ENCODE data around the gene IMMT.
"Not testable (repeated sequence)": the region's sequence is repeated elsewhere in the genome, so short reads cannot be mapped to it uniquely, and the experiment has no call there.

IMMT gene

DNA sequence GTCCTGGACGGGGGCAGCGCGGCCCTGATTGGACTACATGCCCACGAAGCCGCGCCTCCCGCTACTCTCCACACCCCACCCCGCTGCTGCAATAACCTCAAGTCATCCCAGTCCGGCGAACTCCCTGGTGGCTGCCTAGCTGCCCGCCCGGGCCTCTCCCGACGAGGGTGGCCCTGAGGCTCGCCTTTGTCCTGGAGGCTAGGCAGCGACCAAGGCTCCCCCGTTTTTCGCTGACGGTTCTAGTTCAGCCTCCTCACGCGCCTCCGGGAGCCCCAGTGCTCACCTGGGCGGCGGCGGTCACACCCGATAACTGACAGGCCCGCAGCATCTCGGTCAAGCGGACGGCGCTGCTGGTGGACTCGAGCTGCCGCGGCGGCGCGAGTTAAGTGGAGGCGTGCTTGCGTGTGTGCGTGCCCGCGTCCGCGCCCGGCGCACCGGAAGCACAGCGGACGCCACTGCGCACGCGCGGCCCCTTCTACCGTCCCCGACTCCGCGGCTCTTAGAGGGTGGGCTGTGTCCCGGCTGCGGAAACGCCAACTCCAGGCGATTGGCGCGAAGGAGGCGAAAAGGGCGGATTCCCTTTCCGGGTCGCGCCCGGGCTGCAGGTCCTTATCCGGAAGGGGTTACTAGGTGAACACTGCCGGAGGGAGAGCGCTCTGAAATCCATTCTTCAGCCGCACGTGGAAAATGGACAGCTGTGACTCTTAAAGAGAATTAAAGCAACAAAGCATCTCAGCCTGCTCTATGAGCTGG is at the start of gene IMMT:
Gene IMMT (minus strand): TSS at position 408 of the 753 bp plus-strand sequence. CDS start 80 bp downstream, at position 328.
- peak; percentile 93 for DNase-seq

DNA sequence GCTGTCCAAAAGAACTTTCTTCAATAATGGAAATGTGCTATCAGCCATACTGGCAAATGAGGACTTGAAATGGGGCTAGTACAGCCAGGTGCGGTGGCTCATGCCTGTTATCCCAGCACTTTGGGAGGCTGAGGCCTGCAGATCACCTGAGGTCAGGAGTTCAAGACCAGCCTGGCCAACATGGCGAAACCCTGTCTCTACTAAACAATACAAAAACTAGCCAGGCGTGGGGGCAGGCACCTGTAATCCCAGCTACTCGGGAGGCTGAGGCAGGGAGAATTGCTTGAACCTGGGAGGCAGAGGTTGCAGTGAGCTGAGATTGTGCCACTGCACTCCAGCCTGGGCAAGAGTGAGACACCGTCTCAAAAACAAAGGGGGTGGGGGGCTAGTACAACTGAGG is 49.5 kb upstream of the IMMT start:
- not testable (repeated sequence) for DNase-seq

DNA sequence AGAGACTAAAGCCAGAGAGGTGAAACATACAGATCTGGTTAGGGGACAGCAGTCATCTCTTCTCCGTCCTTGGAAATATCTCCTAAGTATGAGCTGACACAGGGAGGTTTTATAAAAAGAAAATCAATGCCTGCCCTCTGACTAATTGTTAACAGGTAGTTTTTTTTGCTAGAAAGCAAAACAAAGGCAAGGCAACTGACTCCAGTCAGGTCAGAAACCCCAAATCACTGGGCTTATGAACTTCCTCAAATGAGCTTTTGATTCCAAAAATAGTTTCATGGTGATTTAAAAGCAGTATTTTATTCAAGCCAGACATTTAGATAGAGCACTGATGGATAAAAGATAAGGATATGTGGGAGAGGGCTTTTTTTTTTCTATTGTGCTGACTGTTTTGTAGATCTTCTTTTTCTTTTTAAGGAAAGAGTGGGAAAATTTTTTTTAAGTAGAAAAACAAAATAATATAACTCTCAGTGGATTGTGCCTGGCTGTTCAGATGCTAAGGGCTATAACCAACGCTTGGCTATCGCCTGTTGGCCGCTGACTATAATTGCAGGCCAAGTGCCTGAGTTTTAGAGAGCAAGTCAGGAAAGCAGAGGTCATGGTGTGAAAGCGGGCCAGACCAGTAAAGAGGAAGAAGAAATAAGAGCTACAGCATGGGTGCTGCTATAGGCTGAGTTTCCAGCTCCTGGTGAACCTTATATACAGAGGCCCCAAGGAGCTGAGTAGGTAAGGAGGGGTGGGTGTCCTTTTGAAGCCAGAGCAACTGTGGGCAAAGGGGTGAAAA is 48.9 kb upstream of the IMMT start:
- DNase-seq: no peak

DNA sequence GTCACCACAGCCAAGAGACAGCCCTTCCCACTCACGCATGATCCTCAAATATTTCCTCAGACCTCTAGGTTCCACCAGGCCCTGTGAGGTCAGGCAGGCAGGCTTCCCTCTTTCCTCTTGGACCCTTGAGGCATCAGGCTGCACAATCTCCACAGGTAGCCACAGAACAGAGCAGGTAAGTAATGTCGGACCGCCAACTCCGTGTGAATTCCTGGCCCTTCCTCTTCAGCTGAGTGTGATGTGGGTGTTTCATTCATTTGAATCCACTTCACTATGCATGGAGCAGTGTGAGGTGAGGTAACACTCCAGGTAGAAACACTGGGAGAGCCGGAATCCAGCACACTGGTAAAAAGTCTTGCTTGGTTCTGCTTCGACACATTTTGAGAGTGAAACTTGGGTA is 48.0 kb upstream of the IMMT start:
- no peak for DNase-seq

DNA sequence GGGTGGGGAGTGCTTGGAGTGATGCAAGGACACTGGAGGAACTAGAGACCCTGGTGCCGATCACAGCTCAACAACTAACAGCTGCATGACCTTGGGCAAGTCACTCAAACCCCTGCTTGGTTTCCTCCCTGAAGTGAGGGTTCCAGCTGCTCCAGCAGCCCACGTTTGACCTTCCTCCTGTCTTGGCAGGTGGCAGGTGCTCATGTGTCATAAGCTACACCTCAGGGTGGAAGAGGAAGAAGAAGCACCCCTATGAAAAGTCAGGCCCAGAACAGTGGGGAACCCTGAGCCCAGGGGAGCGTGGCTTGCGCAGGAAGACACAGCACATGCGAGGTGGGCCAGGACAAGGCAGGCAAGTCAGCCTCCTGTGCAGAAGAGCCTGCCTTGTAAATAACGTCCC is 46.3 kb upstream of the IMMT start:
- no peak for DNase-seq

DNA sequence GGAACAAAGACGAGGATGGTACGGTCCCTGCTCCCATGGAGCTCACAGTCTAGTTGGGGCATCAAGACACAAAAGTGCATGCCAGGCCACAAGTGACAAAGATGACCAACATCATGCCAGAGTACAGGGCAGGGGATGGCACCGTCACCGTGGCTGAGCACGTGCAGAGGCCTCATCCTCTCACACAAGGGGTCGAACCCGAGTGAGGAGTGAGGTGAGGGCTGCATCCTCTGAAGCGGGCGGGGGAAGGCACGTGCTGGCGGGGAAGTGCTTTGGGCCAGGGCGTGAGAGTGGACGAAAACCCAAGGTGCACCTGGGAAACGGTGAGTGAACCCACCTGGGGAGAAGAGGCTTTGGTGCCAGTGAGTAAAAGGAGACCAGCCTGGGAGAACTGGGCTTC is 45.0 kb upstream of the IMMT start:
- no peak for DNase-seq

DNA sequence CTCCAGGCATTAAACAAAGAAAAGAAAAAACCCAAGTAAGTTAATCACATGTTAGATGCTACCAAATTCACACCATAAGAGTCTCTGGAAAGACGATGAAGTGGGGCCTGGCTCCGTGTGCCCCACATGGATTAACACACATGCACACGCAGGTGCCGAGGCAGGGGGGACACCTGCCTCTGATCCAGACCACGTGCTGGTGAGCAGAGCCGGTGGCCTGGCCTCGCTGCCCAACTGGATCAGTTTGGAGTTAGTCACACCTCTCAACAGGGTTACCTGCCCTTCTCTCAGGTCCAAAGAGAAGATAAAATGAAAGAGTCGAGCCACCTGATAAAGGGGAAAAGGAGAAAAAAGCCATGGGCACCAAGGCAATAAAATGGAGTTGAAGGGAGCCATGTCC is 44.5 kb upstream of the IMMT start:
- no peak for DNase-seq

DNA sequence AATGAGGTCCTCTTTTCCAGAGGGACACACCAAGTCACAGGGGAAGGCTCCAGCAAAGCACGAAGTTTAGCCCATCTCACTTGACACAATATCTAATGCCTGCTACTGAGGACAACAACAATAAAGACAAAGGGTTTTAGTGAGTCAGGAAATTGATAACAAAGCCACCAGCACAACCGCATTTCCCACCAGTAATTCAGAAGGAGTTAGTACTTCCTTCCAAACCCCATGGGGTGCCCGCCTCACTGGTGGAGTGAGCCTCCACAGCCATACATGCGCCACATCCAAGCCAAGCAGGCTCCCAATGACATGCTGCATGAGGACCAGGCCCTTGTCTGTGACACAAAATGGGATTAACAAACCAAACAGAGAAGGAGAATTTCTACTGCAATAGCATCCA is 44.1 kb upstream of the IMMT start:
- DNase-seq: no peak

DNA sequence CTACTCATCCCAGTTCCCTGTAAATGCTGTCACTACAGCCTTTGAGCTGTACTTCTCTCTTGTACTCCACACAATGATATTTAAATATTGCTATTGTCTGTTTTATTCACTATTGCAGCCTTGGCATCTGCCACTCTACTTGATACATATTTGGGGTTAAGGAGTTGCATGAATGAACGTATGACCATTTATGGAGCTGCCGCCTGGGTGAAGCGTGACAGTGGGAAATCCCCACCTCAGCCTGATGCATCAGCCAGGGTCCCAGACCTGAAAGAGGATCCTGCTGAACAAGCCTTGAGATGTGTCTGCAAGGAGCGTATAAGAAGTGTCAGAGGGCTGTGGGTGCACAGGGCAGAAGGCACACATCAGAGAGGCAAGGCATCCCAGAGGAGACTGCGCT is 43.1 kb upstream of the IMMT start:
- DNase-seq: peak; percentile 24 to 75

DNA sequence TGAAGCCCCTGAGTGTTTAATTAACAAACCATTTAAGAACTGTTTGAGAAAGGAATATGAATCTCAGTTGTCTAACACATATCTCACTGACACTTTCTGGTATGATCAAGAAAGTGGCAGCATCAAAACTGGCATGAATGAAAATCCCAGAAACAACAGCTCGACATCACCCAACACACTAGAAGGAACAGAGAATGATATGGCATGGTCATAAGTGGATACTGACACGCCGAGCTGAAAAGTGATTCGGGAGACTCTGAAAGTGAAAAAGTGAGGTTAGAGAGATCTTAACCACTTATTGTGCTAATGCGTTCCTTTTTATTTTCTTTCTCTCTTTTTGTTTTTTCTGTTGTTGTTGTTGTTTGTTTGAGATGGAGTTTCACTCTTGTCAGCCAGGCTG is 41.9 kb upstream of the IMMT start:
- DNase-seq: no peak

DNA sequence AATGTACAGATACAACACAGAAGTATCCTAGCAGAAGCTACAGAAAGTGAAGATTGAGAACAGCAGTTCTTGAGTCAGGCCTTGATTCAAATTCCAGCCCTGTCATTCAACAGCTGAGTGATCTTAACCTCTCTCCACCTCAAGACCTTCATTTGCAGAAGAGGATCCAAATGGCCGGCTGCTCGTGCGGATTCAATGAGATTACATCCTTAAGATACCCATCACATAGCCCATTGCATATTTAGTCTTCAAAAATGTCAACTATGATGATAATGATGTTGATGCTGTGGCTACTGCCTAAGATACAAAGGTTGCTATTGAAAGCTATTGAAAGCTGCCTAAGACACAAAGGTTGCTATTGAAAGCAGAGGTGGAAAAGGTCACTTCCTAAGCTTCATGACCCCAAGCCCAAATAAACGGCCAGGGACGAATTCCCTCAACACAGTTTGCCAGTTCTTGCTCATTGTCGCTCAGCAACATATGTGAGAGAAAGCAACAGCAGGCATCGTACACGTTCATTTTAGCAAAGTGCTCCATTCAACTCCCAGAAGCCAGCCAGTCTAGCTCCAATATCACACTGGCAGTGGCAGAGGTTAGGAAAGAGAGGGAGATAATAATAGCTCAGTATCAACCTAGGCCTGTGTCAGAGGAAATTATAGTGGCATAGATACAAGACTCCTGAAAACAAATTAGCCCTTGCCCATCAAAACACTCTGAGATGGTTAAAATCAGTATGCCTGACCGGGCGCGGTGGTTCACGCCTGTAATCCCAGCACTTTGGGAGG is 40.1 kb upstream of the IMMT start:
- no peak for DNase-seq

DNA sequence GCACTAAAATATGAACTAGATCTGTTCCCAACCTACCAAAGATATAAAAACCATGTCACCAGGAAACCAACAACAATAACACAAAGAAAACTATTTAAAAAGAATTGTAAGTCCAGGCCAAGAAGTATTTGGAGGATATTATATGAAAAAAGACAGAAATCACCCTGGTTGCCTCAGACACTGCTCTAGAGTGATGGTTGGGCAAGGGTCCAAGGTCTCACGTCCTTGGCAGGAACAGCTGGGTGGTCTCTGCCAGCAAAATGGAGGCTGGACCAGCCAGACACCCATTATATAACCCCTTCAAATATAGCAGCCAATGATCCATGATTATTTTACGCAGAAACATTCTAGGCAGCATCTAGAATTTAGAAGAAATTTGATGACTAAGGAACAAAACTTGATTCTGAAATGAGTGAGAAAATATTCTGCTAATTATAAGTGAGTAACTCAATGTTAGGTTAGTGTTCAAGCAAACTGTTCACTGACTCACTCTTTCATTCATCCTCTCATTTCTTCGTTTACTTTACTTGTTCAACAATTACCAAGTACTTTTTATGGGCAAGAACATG is 39.4 kb upstream of the IMMT start:
- no peak for DNase-seq

DNA sequence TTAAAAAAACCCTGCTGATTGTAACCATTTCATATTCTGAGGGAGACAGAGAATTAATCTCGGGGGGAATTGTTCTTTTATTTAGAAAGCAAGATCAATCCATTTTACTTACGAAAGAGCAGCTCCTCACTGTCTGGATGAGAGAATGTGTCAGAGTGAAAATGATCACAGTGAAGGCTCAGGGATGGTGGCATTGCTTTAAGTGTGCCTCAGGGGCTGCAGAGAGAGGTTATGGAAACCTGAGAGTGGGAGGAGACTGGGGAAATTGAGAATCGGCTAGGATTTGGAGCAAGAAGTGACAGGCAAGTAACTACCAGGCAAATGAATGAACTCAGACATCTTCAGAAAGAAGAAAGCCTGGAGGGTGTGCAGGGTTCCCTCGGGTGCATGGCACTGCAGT is 38.2 kb upstream of the IMMT start:
- DNase-seq: no peak

DNA sequence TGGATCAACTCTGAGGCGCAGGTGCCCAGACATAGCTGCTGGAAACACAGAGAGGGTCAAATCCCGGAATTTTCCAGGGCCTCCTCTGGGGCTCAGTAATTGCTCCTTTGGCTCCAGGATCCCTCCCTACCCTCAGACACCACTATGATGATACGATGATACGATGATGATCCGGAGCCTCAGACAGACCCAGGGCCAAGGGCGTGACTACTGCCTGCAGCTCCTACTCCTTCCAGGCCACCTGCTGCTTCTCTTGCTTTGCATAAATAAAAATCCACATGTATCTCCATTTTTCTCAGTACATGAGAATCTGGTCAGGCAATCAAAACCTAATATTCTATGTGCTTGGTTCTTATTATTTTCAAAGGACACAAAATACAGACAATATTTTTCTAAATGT is 37.6 kb upstream of the IMMT start:
- no peak for DNase-seq

DNA sequence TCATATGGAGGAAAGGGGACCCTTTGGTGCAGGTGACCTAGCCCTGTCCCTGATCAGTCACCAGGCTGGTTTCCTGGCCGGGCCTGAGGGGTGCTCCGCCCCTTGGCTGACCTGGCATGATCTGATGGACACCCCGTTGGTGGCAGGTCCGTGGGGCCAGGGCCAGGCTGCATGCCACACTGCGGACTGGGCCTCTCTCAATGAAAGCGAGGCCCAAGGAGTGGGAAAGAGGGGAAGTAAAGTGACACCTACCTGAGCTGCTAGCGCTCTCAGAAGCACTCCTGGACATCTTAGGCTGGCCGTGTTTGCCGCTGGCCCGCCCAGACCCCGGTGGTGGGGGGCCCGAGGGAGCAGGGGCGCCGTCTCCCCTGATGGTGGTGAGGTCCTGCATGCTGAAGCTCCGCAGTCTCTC is 37.1 kb upstream of the IMMT start:
- DNase-seq: no peak

DNA sequence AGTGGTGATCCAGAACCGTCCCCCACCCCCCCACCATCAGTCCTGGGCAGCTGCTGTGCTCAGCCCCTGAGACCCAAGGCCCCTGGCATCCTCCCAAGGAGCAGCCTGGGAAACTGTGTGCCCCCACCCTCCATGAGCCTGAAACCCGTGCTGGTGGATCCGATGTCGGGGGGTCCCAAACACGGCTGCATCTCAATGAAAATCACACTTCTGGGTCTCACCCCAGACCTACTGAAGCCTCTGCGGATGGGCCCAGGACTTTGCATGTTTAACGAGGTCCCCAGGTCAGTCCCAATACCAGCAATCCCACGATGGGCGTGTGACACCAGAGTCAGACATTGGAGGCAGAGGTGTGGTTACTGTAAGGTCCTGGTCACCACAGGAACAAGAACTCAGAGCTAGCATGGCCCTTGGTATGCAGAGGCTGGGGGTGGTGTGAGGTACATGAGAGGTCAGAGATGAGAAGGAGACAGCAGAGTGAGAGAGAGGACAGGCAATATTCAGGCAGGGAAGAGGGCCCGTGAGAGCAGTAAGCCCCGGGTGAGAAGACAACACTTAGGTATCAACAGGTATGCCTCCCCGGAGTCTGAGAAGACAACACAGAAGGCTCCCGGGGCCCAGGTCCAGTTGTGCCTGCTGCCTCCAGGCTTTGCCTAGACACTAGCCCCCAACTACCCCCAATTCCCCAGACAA is 36.6 kb upstream of the IMMT start:
- DNase-seq: no peak

DNA sequence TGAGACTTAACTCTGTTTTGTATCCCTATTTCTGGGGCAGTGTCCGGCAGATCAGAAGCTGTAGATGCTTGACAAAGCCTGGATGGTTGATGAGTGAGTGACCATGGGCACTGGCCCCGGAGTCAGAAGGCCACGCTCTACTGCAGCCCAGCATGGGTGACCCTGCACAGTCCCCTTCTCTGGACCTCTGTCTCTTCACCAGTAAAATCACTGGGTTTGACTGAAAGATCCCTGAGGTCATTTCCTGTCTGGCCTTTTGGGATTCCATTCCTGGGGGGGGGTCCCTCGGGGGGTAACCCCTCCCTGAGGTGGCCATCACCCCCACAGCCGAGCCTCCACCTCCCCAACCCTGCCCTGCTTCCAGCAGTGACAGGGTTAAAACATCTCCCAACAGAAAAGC is 35.7 kb upstream of the IMMT start:
- no peak for DNase-seq

DNA sequence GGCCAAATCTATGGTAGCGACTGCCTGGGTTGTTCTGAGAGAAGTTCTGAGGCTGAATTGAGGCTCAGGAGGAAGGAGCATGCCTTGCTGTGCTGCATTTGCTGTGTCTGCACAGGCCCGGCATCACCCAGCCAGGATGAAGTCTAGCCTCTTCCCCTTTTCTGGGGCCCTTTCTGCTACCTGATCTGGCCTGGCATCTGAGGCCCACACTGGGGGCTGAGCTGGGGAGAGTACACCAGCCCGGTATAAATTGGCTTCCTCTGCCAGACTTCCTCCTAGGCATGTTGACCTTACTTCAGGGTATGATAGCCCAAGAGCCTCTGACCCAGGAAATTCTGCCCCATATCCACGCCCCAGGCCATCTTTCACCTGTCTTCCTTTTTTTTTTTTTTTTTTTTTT is 34.0 kb upstream of the IMMT start:
- DNase-seq: no peak

DNA sequence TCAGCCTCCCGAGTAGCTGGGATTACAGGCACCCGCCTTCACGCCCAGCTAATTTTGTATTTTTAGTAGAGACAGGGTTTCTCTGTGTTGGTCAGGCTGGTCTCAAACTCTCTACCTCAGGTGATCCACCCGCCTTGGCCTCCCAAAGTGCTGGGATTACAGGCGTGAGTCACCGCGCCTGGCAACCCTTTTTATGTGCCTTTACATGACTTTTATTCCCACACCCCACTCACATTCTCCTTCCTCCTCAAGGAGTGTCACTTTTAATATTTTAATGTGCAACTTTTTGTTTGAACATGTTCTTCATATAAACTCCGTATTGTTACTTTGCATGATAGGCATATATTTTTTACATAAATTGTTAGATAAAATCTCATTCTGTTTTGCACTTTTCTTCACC is 33.3 kb upstream of the IMMT start:
- DNase-seq: not testable (repeated sequence)

DNA sequence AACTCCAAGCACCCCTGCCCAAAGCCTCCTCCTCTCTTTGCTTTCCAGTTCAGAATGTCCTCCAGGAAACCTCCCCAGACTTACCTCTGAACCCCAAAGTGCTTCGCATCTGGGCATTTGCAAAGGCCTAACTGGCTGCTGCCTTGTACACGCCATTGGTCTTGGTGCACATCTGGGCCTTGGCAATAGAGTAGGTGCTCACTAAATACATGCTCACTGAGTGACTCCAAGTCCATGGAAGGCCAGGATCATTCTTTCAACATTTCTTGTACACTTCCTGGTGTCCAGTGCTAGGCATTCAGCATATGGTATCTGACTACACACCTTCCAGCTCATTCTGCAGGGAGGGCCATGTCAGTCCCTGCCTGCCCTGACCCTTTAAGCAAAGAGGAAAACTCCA is 32.4 kb upstream of the IMMT start:
- DNase-seq: no peak

DNA sequence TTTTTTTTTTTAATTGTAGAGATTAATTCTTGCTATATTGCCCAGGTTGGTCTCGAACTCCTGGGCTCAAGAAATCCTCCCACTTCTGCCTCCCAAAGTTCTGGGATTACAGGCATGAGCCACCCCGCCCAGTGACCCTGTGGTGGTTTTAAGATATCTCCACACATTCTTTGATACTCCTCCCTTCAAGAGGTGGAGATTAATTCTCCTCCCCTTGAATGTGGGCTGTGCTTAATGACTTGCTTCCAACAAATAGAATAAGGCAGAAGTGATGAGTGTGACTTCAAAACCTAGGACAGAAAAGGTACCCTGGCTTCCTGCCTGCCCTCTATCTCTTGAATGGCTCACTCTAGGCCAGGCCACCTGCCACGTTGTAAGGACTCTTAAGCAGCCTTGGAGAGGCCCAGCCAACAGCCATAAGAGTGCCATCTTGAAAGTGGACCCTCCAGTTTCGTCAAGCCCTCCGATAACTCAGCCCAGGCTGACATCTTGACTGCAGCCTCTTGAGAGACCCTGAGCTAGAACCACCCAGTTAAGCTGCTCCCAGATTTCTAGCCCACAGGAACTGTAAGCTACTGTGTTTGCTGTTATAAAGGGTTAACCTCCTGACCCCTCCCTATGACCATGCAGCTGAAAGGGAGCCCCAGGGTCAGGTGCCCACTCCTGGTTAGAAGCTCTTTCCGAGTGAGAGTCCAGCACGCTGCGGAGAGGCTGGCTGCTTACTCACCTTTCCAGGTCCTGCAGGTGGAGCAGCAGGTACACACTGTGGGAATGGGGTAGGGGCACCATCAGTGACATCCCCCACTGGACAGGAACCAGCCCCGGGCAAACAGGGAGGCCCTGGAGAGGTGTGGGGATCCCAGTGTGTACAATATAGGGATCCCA is 31.6 kb upstream of the IMMT start:
- no peak for DNase-seq

DNA sequence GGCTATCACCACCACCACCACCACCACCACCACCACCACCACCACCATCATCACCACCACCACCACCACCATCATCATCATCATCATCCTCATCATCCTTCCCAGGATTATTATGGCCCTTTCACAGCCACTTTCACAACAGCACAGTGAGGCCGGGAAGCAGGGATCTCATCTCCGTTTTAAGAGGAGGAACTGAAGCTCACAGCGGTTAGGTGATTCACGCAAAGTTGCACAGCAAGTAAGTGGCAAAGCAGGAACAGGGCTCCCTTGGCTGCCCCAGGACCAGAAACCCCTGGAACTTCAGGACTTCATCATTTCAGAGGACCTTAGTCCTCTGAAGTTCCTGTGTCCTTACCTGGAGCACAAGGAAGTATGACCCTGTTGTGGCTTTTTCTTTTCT is 30.8 kb upstream of the IMMT start:
- peak in 1 of 2 donors; percentile 34 for DNase-seq
